ENCODE data around the gene UGT1A9.
"Not testable (repeated sequence)": the region's sequence is repeated elsewhere in the genome, so short reads cannot be mapped to it uniquely, and the experiment has no call there.

DNA sequence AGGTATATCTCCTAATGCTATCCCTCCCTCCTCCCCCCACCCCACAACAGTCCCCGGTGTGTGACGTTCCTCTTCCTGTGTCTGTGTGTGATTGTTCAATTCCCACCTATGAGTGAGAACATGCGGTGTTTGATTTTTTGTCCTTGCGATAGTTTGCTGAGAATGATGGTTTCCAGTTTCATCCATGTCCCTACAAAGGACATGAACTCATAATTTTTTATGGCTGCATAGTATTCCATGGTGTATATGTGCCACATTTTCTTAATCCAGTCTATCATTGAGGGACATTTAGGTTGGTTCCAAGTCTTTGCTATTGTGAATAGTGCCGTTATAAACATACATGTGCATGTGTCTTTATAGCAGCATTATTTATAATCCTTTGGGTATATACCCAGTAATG is 29.1 kb downstream of the UGT1A9 start:
- TF ChIP-seq, protein P1, sequence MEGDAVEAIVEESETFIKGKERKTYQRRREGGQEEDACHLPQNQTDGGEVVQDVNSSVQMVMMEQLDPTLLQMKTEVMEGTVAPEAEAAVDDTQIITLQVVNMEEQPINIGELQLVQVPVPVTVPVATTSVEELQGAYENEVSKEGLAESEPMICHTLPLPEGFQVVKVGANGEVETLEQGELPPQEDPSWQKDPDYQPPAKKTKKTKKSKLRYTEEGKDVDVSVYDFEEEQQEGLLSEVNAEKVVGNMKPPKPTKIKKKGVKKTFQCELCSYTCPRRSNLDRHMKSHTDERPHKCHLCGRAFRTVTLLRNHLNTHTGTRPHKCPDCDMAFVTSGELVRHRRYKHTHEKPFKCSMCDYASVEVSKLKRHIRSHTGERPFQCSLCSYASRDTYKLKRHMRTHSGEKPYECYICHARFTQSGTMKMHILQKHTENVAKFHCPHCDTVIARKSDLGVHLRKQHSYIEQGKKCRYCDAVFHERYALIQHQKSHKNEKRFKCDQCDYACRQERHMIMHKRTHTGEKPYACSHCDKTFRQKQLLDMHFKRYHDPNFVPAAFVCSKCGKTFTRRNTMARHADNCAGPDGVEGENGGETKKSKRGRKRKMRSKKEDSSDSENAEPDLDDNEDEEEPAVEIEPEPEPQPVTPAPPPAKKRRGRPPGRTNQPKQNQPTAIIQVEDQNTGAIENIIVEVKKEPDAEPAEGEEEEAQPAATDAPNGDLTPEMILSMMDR (conservative IDR thresholded peaks at IDR 0.05; ENCODE audit: low read depth in 2 of 2), result not testable (repeated sequence)
- not testable (repeated sequence) for TF ChIP-seq POLR2AphosphoS5 (IDR thresholded peaks at IDR 0.05; ENCODE audit: low read depth); ZNF114 (CRISPR knock-in tag; IDR thresholded peaks at IDR 0.05); EZH2 (IDR thresholded peaks at IDR 0.05; ENCODE audit: low read depth, unreplicated experiment); EZH2phosphoT487 (IDR thresholded peaks at IDR 0.05; ENCODE audit: unreplicated experiment); JUNB (IDR thresholded peaks at IDR 0.05; ENCODE audit: unreplicated experiment)

All from GM23338 (cell line).